HEK293 (cell line): Measurements from ENCODE around the gene MAP4K5.

Experiments
- CTCF ChIA-PET: fragments of 350-600 bp; formaldehyde crosslinking; extraction: SDS; loops from one replicate; lab custom pipeline; 2021; ENCODE audit warnings: antibody characterized with exemption; lab: Yijun Ruan, JAX
- POLR2A ChIA-PET: fragments of 300-600 bp; formaldehyde crosslinking; extraction: SDS; loops from one replicate; lab custom pipeline; 2020; ENCODE audit warnings: antibody characterized with exemption, inconsistent platforms; lab: Yijun Ruan, JAX
- H3K27ac ChIP-seq: fragments of 200-500 bp; sonication (Bioruptor generic); 2 replicates; pipeline ENCODE4 v1.5.1; 2014; ENCODE audit warnings: low read depth, low read length, control low read depth, inconsistent platforms; ENCODE audit errors: extremely low read depth
- H3K36me3 ChIP-seq, 2 experiments: fragments of 200-500 bp in 1 of 2; sonication (Bioruptor generic) in 1 of 2; 1 replicate in 1 of 2; 2 replicates in 1 of 2; pipeline ENCODE4 v1.5.1; 2014 to 2017; ENCODE audit warnings: inconsistent platforms in 2 of 2, low read length in 2 of 2; ENCODE audit not compliant: control insufficient read depth in 2 of 2, insufficient read depth in 1 of 2
- H3K4me1 ChIP-seq: fragments of 200-500 bp; sonication (Bioruptor generic); 2 replicates; pipeline ENCODE4 v1.5.1; 2014; ENCODE audit warnings: mild to moderate bottlenecking, low read length, inconsistent platforms; ENCODE audit not compliant: control insufficient read depth, insufficient read depth
- H3K4me3 ChIP-seq: 2 replicates; pipeline ENCODE4 v1.5.1; 2011; ENCODE audit warnings: low read depth, mild to moderate bottlenecking, control low read depth, low read length, moderate library complexity
- H3K9me3 ChIP-seq: fragments of 200-500 bp; sonication (Bioruptor generic); 2 replicates; pipeline ENCODE4 v1.5.1; 2014; ENCODE audit warnings: low read depth, low read length, inconsistent platforms; ENCODE audit not compliant: control insufficient read depth, insufficient read depth
- KLF8 ChIP-seq: fragments of 450-650 bp; formaldehyde crosslinking; IDR thresholded peaks from 2 replicates; pipeline ENCODE4 v1.5.1; 2016; ENCODE audit warnings: missing biosample characterization, missing genetic modification characterization
- SETDB1 ChIP-seq: IDR thresholded peaks from one replicate; pipeline ENCODE4 v1.6.1; 2017; ENCODE audit warnings: mild to moderate bottlenecking, low read length, moderate library complexity, mixed read lengths; ENCODE audit not compliant: insufficient read length
- SP7 ChIP-seq: fragments of 450-650 bp; formaldehyde crosslinking; IDR thresholded peaks from 2 replicates; pipeline ENCODE4 v1.5.1; 2016; ENCODE audit warnings: missing biosample characterization, missing genetic modification characterization
- YY2 ChIP-seq: fragments of 450-650 bp; formaldehyde crosslinking; IDR thresholded peaks from 2 replicates; pipeline ENCODE4 v1.5.1; 2016; ENCODE audit warnings: missing biosample characterization, missing genetic modification characterization
- ZNF239 ChIP-seq: fragments of 450-650 bp; formaldehyde crosslinking; IDR thresholded peaks from 2 replicates; pipeline ENCODE4 v1.5.1; 2016; ENCODE audit warnings: missing biosample characterization, missing genetic modification characterization
- ZNF354C ChIP-seq: fragments of 450-650 bp; formaldehyde crosslinking; IDR thresholded peaks from 2 replicates; pipeline ENCODE4 v1.5.1; 2016; ENCODE audit warnings: missing biosample characterization, missing genetic modification characterization, low read depth, borderline replicate concordance
- ZNF404 ChIP-seq: fragments of 450-650 bp; formaldehyde crosslinking; IDR thresholded peaks from 2 replicates; pipeline ENCODE4 v1.5.1; 2017; ENCODE audit warnings: missing biosample characterization, missing genetic modification characterization
- ZNF433 ChIP-seq: fragments of 450-650 bp; formaldehyde crosslinking; IDR thresholded peaks from 2 replicates; pipeline ENCODE4 v1.5.1; 2016; ENCODE audit warnings: missing biosample characterization, missing genetic modification characterization, low read depth
- ZNF48 ChIP-seq: fragments of 450-650 bp; formaldehyde crosslinking; IDR thresholded peaks from 2 replicates; pipeline ENCODE4 v1.5.1; 2016; ENCODE audit warnings: missing biosample characterization, missing genetic modification characterization
- ZNF600 ChIP-seq: fragments of 450-650 bp; formaldehyde crosslinking; IDR thresholded peaks from 2 replicates; pipeline ENCODE4 v1.5.1; 2016; ENCODE audit warnings: missing biosample characterization, missing genetic modification characterization
- ZNF629 ChIP-seq: fragments of 450-650 bp; formaldehyde crosslinking; IDR thresholded peaks from 2 replicates; pipeline ENCODE4 v1.5.1; 2017; ENCODE audit warnings: missing biosample characterization, missing genetic modification characterization
- ZNF658 ChIP-seq: fragments of 450-650 bp; formaldehyde crosslinking; IDR thresholded peaks from 2 replicates; pipeline ENCODE4; 2016; ENCODE audit warnings: missing biosample characterization, missing genetic modification characterization
- ZNF791 ChIP-seq: fragments of 450-650 bp; formaldehyde crosslinking; IDR thresholded peaks from 2 replicates; pipeline ENCODE4 v1.5.1; 2016; ENCODE audit warnings: missing biosample characterization, missing genetic modification characterization
- ZXDB ChIP-seq: fragments of 450-650 bp; formaldehyde crosslinking; IDR thresholded peaks from 2 replicates; pipeline ENCODE4 v1.5.1; 2016; ENCODE audit warnings: missing biosample characterization, missing genetic modification characterization
- TF ChIP-seq, protein P1 (sequence below): IDR thresholded peaks from 2 replicates; pipeline ENCODE4 v1.6.1; 2011; ENCODE audit warnings: mild to moderate bottlenecking, low read depth, low read length, borderline replicate concordance
- TF ChIP-seq, protein P2 (sequence below): fragments of 450-650 bp; formaldehyde crosslinking; IDR thresholded peaks from 2 replicates; pipeline ENCODE4; 2016; ENCODE audit warnings: missing biosample characterization, missing genetic modification characterization
- TF ChIP-seq, protein P3 (sequence below): fragments of 450-650 bp; formaldehyde crosslinking; IDR thresholded peaks from 2 replicates; pipeline ENCODE4 v1.5.1; 2016; ENCODE audit warnings: missing biosample characterization, missing genetic modification characterization

MAP4K5 gene

DNA sequence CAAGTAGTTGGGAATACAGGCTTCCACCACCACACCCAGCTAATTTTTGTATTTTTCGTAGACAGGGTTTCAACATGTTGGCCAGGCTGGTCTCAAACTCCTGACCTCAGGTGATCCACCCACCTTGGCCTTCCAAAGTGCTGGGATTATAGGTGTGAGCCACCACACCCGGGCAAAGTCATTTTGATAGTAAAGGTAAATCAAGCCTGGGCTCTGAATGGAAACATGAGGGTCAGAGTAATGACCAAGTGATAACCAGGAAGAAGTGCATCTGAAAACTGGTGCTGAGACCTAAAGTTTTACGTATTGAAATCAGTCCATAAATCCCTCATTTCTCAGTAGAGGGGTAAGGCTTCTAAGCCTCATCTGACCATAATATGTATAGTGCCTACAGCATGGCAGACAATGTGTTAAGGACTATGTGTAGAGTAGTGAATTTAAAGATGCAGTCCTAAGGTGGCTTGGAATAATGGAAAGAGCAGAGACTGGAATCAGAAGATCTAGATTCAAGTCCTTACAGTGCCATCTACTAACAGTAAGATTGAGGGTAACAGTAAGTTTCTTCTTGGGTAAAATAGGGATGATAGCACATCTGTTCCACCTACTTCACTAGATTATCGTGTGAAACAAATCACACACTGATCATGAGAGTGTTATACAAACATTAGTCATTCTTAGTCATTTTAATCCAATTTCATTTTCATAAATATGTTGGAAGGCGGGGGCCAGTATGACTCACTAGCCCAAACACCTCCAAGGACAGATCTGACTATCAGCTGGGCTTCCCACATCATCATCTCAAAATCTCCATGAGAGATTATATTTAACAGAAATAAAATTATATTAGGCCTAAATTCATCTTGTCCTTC is 11.2 kb downstream of the MAP4K5 start:
- POLR2A ChIA-PET, result no interaction called here
- Histone ChIP-seq H3K27ac (peak overlapping the region; percentile 34; the same call in 1 of the 2 replicates), H3K4me1 (peaks cover 9% of the 10 kb centered on the region), H3K9me3 (no peaks in the 10 kb centered on the region), H3K36me3 (peaks cover 0 to 13% of the 10 kb centered on the region in 2 experiments; a peak in 2 of 3 replicates), H3K4me3 (no peak overlapping the region)
- TF ChIP-seq SP7 (peak; percentile 23; the same call in 1 of the 2 replicates), ZNF658 (tag by site-specific recombination) (no peak), ZNF629 (tag by site-specific recombination) (peak; percentile 37; the same call in 1 of the 2 replicates), ZNF600 (tag by site-specific recombination) (peak; percentile 48; the same call in 1 of the 2 replicates)
- CTCF ChIA-PET, result interaction anchor here (0.6 kb wide), 1 partner anchor 11 kb away, joined by 3 read pairs; the partner anchor contains the start of gene MAP4K5

DNA sequence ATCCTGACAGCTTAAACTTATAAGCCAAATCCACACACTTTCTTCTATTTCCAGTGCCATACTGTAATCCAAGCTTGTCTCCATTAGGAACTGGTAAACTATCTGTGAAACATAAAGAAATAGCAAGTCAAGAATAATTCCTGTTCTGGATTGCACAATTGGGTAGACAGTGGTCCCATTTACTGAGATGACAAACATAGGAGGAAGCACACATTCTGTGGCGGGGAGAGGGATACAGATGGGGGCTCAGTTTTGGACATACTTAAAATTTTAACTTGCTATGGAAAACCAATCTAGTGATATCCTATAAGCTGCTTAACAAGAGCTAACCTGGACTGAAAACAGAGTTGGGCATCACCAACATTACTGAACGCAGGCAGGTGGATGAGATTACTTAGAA is 16.3 kb downstream of the MAP4K5 start:
- peaks cover 0 to 5% of the 10 kb centered on the region in 2 experiments; a peak in 1 of 3 replicates for H3K36me3 ChIP-seq
- no peaks in the 10 kb centered on the region for H3K4me1 ChIP-seq
- ChIA-PET POLR2A (no interaction called here), CTCF (interaction anchor here (0.5 kb wide), 1 partner anchor 41 kb away, joined by 6 read pairs; no protein-coding TSS in a partner anchor)
- no peak for TF ChIP-seq ZNF239
- TF ChIP-seq ZNF354C (tag by site-specific recombination), result no peak
- no peak for TF ChIP-seq SETDB1
- TF ChIP-seq KLF8, result no peak
- no peak for TF ChIP-seq ZXDB (tag by site-specific recombination)
- TF ChIP-seq ZNF48 (tag by site-specific recombination), result no peak
- TF ChIP-seq, protein P1, sequence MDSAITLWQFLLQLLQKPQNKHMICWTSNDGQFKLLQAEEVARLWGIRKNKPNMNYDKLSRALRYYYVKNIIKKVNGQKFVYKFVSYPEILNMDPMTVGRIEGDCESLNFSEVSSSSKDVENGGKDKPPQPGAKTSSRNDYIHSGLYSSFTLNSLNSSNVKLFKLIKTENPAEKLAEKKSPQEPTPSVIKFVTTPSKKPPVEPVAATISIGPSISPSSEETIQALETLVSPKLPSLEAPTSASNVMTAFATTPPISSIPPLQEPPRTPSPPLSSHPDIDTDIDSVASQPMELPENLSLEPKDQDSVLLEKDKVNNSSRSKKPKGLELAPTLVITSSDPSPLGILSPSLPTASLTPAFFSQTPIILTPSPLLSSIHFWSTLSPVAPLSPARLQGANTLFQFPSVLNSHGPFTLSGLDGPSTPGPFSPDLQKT, result no peak
- no peak for TF ChIP-seq ZNF404 (tag by site-specific recombination)
- no peak for TF ChIP-seq YY2 (tag by site-specific recombination)
- TF ChIP-seq ZNF791, result no peak
- no peak for TF ChIP-seq ZNF433 (tag by site-specific recombination)
- TF ChIP-seq, protein P2, sequence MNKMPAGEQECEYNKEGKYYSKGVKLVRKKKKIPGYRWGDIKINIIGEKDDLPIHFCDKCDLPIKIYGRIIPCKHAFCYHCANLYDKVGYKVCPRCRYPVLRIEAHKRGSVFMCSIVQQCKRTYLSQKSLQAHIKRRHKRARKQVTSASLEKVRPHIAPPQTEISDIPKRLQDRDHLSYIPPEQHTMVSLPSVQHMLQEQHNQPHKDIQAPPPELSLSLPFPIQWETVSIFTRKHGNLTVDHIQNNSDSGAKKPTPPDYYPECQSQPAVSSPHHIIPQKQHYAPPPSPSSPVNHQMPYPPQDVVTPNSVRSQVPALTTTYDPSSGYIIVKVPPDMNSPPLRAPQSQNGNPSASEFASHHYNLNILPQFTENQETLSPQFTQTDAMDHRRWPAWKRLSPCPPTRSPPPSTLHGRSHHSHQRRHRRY, result no peak
- TF ChIP-seq, protein P3, sequence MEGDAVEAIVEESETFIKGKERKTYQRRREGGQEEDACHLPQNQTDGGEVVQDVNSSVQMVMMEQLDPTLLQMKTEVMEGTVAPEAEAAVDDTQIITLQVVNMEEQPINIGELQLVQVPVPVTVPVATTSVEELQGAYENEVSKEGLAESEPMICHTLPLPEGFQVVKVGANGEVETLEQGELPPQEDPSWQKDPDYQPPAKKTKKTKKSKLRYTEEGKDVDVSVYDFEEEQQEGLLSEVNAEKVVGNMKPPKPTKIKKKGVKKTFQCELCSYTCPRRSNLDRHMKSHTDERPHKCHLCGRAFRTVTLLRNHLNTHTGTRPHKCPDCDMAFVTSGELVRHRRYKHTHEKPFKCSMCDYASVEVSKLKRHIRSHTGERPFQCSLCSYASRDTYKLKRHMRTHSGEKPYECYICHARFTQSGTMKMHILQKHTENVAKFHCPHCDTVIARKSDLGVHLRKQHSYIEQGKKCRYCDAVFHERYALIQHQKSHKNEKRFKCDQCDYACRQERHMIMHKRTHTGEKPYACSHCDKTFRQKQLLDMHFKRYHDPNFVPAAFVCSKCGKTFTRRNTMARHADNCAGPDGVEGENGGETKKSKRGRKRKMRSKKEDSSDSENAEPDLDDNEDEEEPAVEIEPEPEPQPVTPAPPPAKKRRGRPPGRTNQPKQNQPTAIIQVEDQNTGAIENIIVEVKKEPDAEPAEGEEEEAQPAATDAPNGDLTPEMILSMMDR (tag by site-specific recombination), result no peak
- H3K27ac ChIP-seq, result no peak overlapping the region
- H3K4me3 ChIP-seq, result no peak overlapping the region
- no peaks in the 10 kb centered on the region for H3K9me3 ChIP-seq

DNA sequence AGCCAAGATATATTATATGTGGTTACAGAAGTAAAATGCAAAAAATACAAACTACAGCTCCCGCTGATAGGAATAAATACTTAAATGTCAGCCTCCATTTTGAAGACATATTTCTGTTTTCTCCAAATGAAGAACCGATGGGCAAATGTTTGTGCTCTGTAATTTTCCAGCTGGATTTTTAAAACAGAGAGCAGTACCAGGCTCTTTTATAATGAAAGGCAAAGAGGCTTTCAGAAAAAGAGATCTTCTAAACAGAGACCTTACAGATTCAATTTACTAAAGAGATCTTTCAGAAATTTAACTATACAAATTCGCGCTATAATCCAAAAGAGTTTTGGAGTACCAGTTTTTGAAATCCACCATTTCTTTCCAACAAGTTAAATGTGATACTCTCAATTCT is 19.9 kb downstream of the MAP4K5 start:
- Histone ChIP-seq H3K9me3 (no peaks in the 10 kb centered on the region), H3K4me1 (no peaks in the 10 kb centered on the region), H3K36me3 (peaks cover 0 to 2% of the 10 kb centered on the region in 2 experiments; a peak in 1 of 3 replicates), H3K4me3 (no peak overlapping the region), H3K27ac (no peak overlapping the region)
- CTCF ChIA-PET, result interaction anchor here (0.6 kb wide), 1 partner anchor 67 kb away, joined by 3 read pairs; no protein-coding TSS in a partner anchor
- no peak for TF ChIP-seq ZNF658 (tag by site-specific recombination)
- POLR2A ChIA-PET, result no interaction called here
